Stimulated activated CD8-positive, alpha-beta memory T cell treated with anti-CD3 and anti-CD28 coated beads, Interleukin-12 subunit alpha, Interleukin-12 subunit beta, amount 100 ng/mL, for 4 hours (primary cell): ENCODE results near the gene SASH1.
A peak's percentile ranks its signal among the peaks of the same experiment; 100 is the strongest.

ENCODE experiments used
- DNase-seq: peaks from one replicate; pipeline ENCODE4 v3.0.0-alpha.2; 2020; ENCODE audit warnings: low read depth

SASH1 gene

DNA sequence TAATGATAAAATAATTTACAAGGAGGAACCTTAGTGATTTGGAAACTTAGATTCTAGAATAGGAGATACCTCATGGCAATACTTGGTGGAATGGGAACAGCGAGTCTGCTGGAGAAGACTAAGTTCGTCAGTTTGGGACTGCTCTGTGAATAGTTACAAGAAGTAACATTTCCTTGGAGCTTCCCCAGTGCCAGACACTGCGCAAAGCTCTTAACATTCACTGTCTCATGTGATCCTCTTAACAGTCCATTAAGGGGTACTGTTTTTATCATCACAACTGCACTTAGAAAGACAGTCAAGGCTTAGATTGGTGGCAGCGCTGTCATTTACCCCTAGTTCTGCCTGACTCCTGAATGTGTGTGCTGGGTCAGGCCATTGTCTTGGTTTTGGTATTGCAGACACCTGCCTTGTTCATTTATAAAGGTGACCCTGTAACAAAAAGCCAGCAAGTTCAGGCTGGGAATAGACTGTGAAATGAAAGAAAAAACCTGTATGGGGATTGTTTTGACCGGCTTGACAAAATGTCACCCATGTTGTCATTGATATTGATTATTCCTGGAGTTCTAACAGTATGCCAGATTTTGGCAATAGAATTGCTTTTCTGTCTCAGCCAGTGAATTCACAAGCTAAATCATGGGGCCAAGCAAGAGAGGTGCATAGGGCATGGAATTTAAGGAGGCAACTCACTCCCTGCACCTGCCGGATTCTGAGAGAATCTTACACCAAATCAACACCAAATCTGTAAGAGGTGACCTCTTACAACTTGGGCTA lies 118.4 kb downstream of the SASH1 start:
- no peak for DNase-seq

GRCh38 chr6:148461986-148462577 lies 119.4 kb downstream of the SASH1 start:
- DNase-seq, result no peak

DNA sequence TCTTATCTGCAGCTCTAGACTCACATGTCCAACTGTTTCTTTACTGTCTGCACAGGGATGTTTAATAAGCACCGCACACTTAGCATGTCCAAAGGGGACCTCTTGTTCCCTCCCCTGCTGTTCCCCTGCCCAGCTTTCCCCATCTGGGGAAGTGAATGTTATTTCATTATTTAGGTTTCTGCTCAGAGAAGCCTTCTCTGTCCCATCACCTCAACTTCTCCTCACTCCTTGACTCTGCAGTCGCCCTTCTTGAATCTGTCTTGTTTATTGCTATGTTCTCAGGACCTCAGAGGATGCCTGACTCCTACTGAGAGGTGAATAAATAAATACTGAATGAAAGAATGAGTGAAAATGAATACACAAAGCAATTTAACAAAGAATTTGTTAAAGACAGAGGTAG lies 121.0 kb downstream of the SASH1 start:
- no peak for DNase-seq

DNA sequence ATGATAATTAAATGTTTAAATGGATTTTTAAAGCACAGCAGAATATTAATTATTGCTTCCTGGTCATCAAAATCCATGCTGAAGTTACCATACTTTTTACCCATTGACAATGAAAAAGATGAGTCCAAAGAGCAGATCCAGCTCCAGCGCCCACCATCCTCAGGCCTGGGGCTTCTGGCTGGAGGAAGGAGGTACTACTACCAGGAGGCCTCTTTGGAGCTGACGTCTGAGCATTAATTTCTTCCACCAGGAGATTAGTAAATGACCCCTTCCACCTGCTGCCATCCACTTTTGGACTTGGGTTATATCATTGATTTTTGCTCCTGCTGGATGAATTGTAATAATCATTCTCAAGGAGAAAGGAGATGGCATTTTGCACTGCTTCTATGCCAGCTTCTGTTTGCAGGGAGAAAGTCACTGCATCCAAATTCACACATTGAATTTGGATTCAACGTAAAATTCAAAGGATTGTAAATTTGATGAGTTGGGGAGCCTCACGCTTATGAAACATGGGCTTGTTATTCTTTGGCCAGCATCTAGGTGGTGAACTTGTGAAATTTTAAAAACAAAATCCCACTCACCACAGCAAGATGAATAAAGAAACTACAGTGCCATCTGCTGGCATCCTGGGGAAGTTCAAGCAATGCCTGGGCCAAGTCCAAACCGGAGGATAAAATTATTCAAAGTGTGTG lies 121.8 kb downstream of the SASH1 start:
- DNase-seq, result peak; percentile 4

DNA sequence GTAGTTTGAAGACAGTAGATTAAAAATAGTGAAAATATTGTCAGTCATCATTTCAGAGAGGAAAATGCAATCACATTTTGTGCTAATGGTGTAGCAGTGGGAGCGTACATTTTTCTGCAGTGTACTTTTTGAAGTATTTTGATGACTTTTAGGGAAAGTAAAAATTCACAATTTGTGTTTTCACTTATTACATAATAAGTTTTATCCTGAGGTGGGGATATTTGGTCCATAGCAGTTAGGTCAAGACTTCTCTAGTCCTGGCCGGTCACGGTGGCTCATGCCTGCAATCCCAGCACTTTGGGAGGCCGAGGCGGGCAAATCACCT lies 122.3 kb downstream of the SASH1 start:
- no peak for DNase-seq

DNA sequence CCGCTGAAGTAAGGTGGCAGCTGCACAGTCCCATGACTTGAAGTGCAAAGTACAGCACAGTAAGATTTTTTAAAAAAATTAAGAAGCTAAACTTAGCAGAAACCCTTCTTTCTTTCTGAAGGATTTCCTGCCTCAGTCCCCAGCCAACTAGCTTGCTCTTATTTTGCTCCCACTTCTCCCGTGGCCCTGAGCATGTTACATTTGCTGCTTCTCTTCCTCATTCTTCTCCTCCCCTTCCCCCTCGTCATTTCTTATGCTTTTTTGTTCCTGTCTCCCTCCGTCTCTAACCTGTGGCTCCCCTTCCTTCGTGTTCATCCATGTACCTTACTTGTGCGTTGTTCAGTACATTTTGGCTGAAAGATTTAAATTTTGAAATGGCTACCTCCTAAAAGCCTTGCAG lies 123.0 kb downstream of the SASH1 start:
- no peak for DNase-seq

DNA sequence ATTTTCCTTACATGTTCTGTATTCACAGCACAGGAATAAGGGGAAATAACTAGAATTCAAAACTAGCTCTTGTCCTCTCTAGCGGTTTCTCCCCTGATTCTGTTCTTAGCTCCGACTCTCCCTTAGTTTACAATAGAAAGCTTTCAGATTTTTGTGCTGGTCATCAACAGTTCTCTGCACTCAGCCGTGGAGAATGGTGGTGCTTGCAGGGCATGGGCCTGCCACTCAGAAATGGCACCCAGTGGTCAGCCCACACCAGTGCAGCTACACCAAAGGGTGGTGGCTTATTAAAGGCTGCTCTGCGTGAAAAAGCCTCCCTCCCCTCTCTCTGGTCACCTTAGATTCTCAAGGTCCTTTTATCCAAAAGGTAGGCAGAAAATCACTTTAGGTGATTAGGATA lies 123.5 kb downstream of the SASH1 start:
- DNase-seq, result no peak

- no peak for DNase-seq
Observed at GRCh38 chr6:148467926-148468325, 125.3 kb downstream of the SASH1 start.

GRCh38 chr6:148470156-148470555 lies 127.5 kb downstream of the SASH1 start:
- DNase-seq, result no peak

GRCh38 chr6:148470606-148471465 lies 128.2 kb downstream of the SASH1 start:
- no peak for DNase-seq

DNA sequence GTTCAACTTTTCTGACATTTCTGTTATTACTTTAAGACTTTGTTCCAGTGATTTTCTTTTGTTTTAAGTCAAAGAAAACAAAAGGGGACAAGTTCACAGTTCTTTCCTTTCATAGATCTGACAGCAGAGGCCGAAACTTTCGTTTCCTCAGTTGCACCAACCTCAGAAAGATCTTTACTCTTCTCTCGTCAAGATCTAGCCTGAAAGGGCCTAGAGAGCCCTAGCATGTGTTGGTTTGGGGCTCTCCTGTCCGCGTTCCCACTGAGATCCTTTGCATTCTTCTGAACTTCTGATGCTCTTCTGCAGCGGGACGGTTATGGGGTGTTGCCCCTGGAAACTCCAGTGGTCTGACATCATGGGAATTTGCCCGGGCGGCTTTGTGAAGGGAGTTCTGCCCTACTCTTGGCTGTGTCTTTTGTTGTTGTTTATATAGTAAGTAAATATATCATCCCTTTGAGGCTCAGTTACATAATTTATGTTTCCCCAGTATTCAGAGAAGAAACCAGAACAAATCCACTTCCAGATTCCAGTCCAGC lies 129.1 kb downstream of the SASH1 start:
- no peak for DNase-seq

GRCh38 chr6:148472171-148473105 lies 129.8 kb downstream of the SASH1 start:
- no peak for DNase-seq

- no peak for DNase-seq
Observed at GRCh38 chr6:148479497-148479896, 136.9 kb downstream of the SASH1 start.

- no peak for DNase-seq
Observed at GRCh38 chr6:148487461-148487860, 144.8 kb downstream of the SASH1 start.

DNA sequence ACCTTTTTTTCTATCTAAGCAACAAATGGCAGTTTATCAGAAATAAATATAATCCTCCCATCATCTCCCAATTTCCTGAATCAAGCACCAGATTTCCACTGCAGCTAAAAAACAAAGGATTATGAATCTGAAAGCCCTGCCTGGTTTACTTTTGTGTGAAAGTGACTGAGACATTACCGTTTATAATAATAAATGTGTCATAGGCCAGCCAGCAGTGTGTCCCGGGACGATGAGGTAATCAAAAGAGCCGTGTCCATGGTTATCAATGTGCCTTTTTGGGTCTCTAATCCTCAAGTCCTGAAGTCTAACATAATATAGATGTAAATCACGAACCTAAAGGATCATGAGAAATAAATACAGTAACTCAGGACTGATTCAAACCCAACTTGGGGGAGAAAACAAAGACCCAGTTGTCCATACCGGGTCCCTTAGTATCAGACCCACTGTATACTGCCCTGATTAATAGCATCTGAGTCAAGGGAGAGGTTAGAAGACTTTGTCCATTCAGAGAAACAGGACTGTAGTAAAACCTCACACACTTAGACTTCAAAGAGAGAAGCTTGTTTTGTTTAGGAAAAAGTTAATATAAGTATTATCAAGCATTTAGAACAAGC lies 149.1 kb downstream of the SASH1 start:
- no peak for DNase-seq

DNA sequence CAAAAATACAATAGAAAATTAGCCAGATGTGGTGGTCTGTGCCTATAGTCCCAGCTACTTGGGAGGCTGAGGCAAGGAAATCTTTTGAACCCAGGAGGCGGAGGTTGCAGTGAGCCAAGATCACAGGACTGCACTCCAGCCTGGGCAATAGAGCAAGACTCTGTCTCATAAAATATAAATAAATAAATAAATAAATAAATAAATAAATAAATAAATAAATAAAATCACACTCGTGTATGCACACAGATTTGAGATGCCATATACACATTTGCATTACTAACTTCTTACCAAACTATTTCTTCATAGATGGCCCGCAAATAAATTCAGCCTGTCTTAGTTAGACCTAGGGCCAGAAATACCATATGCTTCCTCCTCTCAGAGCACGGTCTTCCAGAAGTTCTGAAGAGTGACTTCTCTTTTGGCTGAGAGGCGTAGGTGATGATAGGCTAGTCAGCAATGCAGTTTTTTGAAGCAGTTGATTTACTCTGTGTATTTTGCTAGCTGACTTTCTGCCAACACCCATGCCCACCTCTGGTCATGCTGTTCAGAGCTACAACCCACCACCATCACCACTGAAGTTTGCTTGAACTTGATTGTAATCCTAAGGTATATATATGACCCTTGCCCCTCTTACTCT lies 150.1 kb downstream of the SASH1 start:
- DNase-seq, result no peak

- DNase-seq, result no peak
Observed at GRCh38 chr6:148493424-148493823, 150.8 kb downstream of the SASH1 start.

DNA sequence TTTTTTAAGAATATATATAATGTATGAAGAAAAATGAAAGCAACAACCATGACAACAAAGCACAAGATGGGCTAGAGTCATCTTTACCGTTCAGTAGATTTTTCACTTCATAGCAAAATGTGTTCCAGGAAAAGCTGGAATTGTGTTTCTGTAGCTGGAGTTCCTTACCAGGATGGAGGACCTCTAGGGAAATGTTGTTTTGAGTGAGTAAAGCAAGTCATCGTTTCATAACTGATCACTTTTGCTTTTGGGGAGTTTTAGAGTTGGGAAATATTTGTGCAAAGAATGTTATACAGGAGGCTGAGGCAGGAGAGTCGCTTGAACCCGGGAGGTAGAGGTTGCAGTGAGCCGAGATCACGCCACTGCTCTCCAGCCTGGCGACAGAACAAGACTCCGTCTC lies 151.6 kb downstream of the SASH1 start:
- DNase-seq, result no peak

GRCh38 chr6:148495029-148495428 lies 152.4 kb downstream of the SASH1 start:
- DNase-seq, result no peak

DNA sequence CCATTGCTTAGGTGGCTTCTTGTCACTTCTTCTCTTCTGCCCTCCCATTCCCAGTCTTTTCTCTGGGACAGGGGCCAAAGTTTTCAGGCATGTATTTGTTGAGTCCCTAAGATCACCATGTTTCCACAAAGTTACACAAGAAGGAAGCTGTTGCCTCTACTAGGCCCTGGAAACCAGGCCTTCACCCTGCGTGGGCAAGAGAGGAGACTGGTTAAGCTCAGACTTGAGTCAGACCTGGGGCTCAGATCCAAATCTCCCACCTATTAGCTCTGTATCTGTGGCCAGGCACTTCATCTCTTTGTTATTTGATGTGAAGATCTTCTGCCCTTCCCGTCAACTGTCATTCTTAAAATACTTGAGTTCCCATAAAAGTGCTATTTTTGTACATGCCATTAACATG lies 154.6 kb downstream of the SASH1 start:
- DNase-seq, result no peak
